ENCODE measurements around the gene MYMX.

The MYMX gene

GRCh38 chr6:44237813-44238433 lies 21.2 kb downstream of the MYMX start:
- peak; percentile 62 for ATAC-seq (ENCODE audit: low read depth)
- Histone ChIP-seq H3K4me3 (ENCODE audit: severe bottlenecking) (peak overlapping the region; percentile 39), H3K9me3 (ENCODE audit: severe bottlenecking) (no peaks in the 10 kb centered on the region), H3K36me3 (ENCODE audit: low read depth) (peaks cover 7% of the 10 kb centered on the region; the same call in 1 of the 2 replicates), H3K27me3 (ENCODE audit: insufficient read depth, poor library complexity, severe bottlenecking) (no peaks in the 10 kb centered on the region), H3K4me1 (ENCODE audit: insufficient read depth, poor library complexity, severe bottlenecking) (peaks cover 7% of the 10 kb centered on the region), H3K27ac (ENCODE audit: poor library complexity, severe bottlenecking) (peak overlapping the region; percentile 64)
- TF ChIP-seq CTCF (IDR thresholded peaks at IDR 0.05; ENCODE audit: poor library complexity, severe bottlenecking), result peak; percentile 96
- peak; percentile 73 for DNase-seq (ENCODE audit: low spot score)

GRCh38 chr6:44238687-44239350 lies 22.1 kb downstream of the MYMX start:
- H3K4me3 ChIP-seq (ENCODE audit: severe bottlenecking), result no peak overlapping the region
- H3K4me1 ChIP-seq (ENCODE audit: insufficient read depth, poor library complexity, severe bottlenecking), result peaks cover 7% of the 10 kb centered on the region
- no peaks in the 10 kb centered on the region for H3K9me3 ChIP-seq (ENCODE audit: severe bottlenecking)
- H3K27me3 ChIP-seq (ENCODE audit: insufficient read depth, poor library complexity, severe bottlenecking), result no peaks in the 10 kb centered on the region
- ATAC-seq (ENCODE audit: low read depth), result no peak
- TF ChIP-seq CTCF (IDR thresholded peaks at IDR 0.05; ENCODE audit: poor library complexity, severe bottlenecking), result no peak
- H3K36me3 ChIP-seq (ENCODE audit: low read depth), result peaks cover 7% of the 10 kb centered on the region; the same call in 1 of the 2 replicates
- peak overlapping the region; percentile 64 for H3K27ac ChIP-seq (ENCODE audit: poor library complexity, severe bottlenecking)
- DNase-seq (ENCODE audit: low spot score), result no peak

- Histone ChIP-seq H3K36me3 (ENCODE audit: low read depth) (peaks cover 13% of the 10 kb centered on the region), H3K4me1 (ENCODE audit: insufficient read depth, poor library complexity, severe bottlenecking) (peaks cover under 1% of the 10 kb centered on the region), H3K4me3 (ENCODE audit: severe bottlenecking) (no peak overlapping the region), H3K27ac (ENCODE audit: poor library complexity, severe bottlenecking) (no peak overlapping the region), H3K27me3 (ENCODE audit: insufficient read depth, poor library complexity, severe bottlenecking) (no peaks in the 10 kb centered on the region), H3K9me3 (ENCODE audit: severe bottlenecking) (no peaks in the 10 kb centered on the region)
- ATAC-seq (ENCODE audit: low read depth) (no peak), DNase-seq (ENCODE audit: low spot score) (no peak)
- TF ChIP-seq CTCF (IDR thresholded peaks at IDR 0.05; ENCODE audit: poor library complexity, severe bottlenecking), result no peak
Observed at GRCh38 chr6:44243345-44243744, 26.6 kb downstream of the MYMX start.

- TF ChIP-seq CTCF (IDR thresholded peaks at IDR 0.05; ENCODE audit: poor library complexity, severe bottlenecking), result no peak
- no peak for ATAC-seq (ENCODE audit: low read depth)
- peaks cover 9% of the 10 kb centered on the region for H3K4me1 ChIP-seq (ENCODE audit: insufficient read depth, poor library complexity, severe bottlenecking)
- peak overlapping the region; percentile 93 for H3K4me3 ChIP-seq (ENCODE audit: severe bottlenecking)
- no peak for DNase-seq (ENCODE audit: low spot score)
- H3K27ac ChIP-seq (ENCODE audit: poor library complexity, severe bottlenecking), result peak overlapping the region; percentile 89
- peaks cover 34% of the 10 kb centered on the region for H3K36me3 ChIP-seq (ENCODE audit: low read depth)
- no peaks in the 10 kb centered on the region for H3K9me3 ChIP-seq (ENCODE audit: severe bottlenecking)
- no peaks in the 10 kb centered on the region for H3K27me3 ChIP-seq (ENCODE audit: insufficient read depth, poor library complexity, severe bottlenecking)
Observed at GRCh38 chr6:44245391-44245911, 28.7 kb downstream of the MYMX start.
